Neural cell (in vitro differentiated cells): ENCODE measurements around the gene SF3B6. TPM values are rescaled to one million over a fixed set of nuclear protein-coding genes. Genes with fewer than 3 reads are reported as not detected.

Experiments
- H2AFZ ChIP-seq: fragments of 200-600, 300-800 bp; sonication (generic), shearing (Covaris generic); 2 replicates; pipeline ENCODE4 v1.6.0; 2014; ENCODE audit warnings: low read depth, mild to moderate bottlenecking, antibody characterized with exemption, low read length, moderate library complexity
- H3F3A ChIP-seq: fragments of 200-600 bp; shearing (Covaris generic); 2 replicates; pipeline ENCODE4 v1.6.1; 2016; ENCODE audit warnings: mild to moderate bottlenecking, moderate library complexity, mixed read lengths, antibody characterized with exemption, low read length; ENCODE audit not compliant: insufficient read depth, poor library complexity, severe bottlenecking
- H3K27ac ChIP-seq: fragments of 200-600, 300-800 bp; sonication (generic), shearing (Covaris generic); 2 replicates; pipeline ENCODE4 v1.5.1; 2014; ENCODE audit warnings: mild to moderate bottlenecking, low read length, moderate library complexity
- H3K27me3 ChIP-seq: fragments of 300-800, 200-600 bp; sonication (generic), shearing (Covaris generic); 2 replicates; pipeline ENCODE4 v1.6.0; 2014; ENCODE audit warnings: mild to moderate bottlenecking, low read depth, low read length, moderate library complexity; ENCODE audit not compliant: insufficient read depth
- H3K36me3 ChIP-seq: fragments of 300-800, 200-600 bp; sonication (generic), shearing (Covaris generic); 2 replicates; pipeline ENCODE4 v1.5.1; 2014; ENCODE audit warnings: mild to moderate bottlenecking, antibody characterized with exemption, low read length, moderate library complexity; ENCODE audit not compliant: insufficient read depth
- H3K4me2 ChIP-seq: fragments of 300-800, 200-600 bp; sonication (generic), shearing (Covaris generic); 2 replicates; pipeline ENCODE4 v1.6.0; 2014; ENCODE audit warnings: mild to moderate bottlenecking, low read length
- H3K4me3 ChIP-seq: fragments of 300-800, 200-600 bp; sonication (generic), shearing (Covaris generic); 2 replicates; pipeline ENCODE4 v1.5.1; 2014; ENCODE audit warnings: mild to moderate bottlenecking, low read length, moderate library complexity
- H3K79me2 ChIP-seq: fragments of 200-600 bp; shearing (Covaris generic); replicated peaks from 2 replicates; pipeline ENCODE4 v1.6.0; 2014; ENCODE audit warnings: mild to moderate bottlenecking, low read length, moderate library complexity; ENCODE audit not compliant: insufficient read depth
- H3K9ac ChIP-seq: fragments of 300-800, 200-600 bp; sonication (generic), shearing (Covaris generic); 2 replicates; pipeline ENCODE4 v1.6.1; 2016; ENCODE audit warnings: mild to moderate bottlenecking, low read length, mixed read lengths
- H3K9me2 ChIP-seq: fragments of 200-600 bp; shearing (Covaris generic); 2 replicates; pipeline ENCODE4 v1.6.1; 2016; ENCODE audit warnings: mild to moderate bottlenecking, low read length, mixed read lengths; ENCODE audit not compliant: insufficient read depth
- H3K9me3 ChIP-seq: fragments of 200-600, 300-800 bp; sonication (generic), shearing (Covaris generic); 2 replicates; pipeline ENCODE4 v1.6.1; 2016; ENCODE audit warnings: mild to moderate bottlenecking, mixed run types, low read length, moderate library complexity, mixed read lengths
- H4K20me1 ChIP-seq: fragments of 200-600 bp; shearing (Covaris generic); 2 replicates; pipeline ENCODE4 v1.6.1; 2016; ENCODE audit warnings: mild to moderate bottlenecking, mixed run types; ENCODE audit not compliant: insufficient read depth
- EP300 ChIP-seq: fragments of 450-650 bp; conservative IDR thresholded peaks from 2 replicates; pipeline ENCODE4 v1.6.1; 2014; ENCODE audit warnings: antibody characterized with exemption, mild to moderate bottlenecking, moderate library complexity; ENCODE audit not compliant: poor library complexity, severe bottlenecking
- EZH2 ChIP-seq: fragments of 200-600, 300-800 bp; shearing (Covaris generic), sonication (generic); IDR thresholded peaks from 2 replicates; pipeline ENCODE4 v1.6.1; 2014; ENCODE audit warnings: antibody characterized with exemption, low read length, borderline replicate concordance, mild to moderate bottlenecking; ENCODE audit not compliant: insufficient read depth, poor library complexity, severe bottlenecking
- MXI1 ChIP-seq: fragments of 450-650 bp; conservative IDR thresholded peaks from 2 replicates; pipeline ENCODE4 v1.6.1; 2014; ENCODE audit warnings: antibody characterized with exemption, mild to moderate bottlenecking; ENCODE audit not compliant: poor library complexity, severe bottlenecking
- POLR2AphosphoS5 ChIP-seq: IDR thresholded peaks from 2 replicates; pipeline ENCODE4 v1.6.1; 2012
- RAD21 ChIP-seq: fragments of 450-650 bp; conservative IDR thresholded peaks from 2 replicates; pipeline ENCODE4 v1.6.1; 2014; ENCODE audit warnings: antibody characterized with exemption, mild to moderate bottlenecking, moderate library complexity
- SMC3 ChIP-seq: fragments of 450-650 bp; conservative IDR thresholded peaks from 2 replicates; pipeline ENCODE4 v1.6.1; 2014; ENCODE audit warnings: antibody characterized with exemption, mild to moderate bottlenecking, moderate library complexity; ENCODE audit not compliant: poor library complexity
- TAF1 ChIP-seq: IDR thresholded peaks from 2 replicates; pipeline ENCODE4 v1.6.1; 2012; ENCODE audit warnings: low read depth
- polyA plus RNA-seq: library from polyadenylated mRNA; depleted of rRNA; stranded (reverse); fragments of >200 nt; gene quantifications from 2 replicates; pipeline ENCODE4 v1.2.3, GENCODE V29; 2014
- TF ChIP-seq, protein P1 (sequence below): fragments of 450-650 bp; IDR thresholded peaks from 2 replicates; pipeline ENCODE4 v1.5.1; 2014; ENCODE audit warnings: antibody characterized with exemption, mild to moderate bottlenecking, moderate library complexity; ENCODE audit not compliant: poor library complexity, severe bottlenecking
- TF ChIP-seq, protein P2 (sequence below): IDR thresholded peaks from 2 replicates; pipeline ENCODE4 v1.6.1; 2012; ENCODE audit warnings: borderline replicate concordance

The SF3B6 gene
- polyA plus RNA-seq, 1 donor from 2014 or later: 442 TPM

DNA sequence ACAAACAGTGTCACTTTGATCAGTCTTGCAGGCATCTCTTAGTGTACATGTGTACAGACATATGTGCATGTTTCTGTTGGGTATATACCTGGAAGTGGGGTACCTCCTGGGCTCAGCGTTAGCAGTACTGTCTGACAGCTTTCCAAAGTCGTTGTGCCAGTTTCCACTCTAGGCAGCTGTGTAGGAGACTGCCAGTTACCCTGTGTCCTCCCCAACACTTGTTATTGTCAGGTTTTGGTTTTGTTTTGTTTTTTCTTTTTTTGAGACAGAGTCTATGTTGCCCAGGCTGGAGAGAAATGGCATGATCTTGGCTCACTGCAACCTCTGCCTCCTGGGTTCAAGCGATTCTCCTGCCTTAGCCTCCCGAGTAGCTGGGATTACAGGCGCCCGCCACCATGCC, 20.4 kb downstream of the SF3B6 start:
- Histone ChIP-seq H3K9ac (no peak overlapping the region), H3K36me3 (no peaks in the 10 kb centered on the region), H3K4me3 (no peak overlapping the region), H4K20me1 (no peaks in the 10 kb centered on the region), H3K9me3 (no peaks in the 10 kb centered on the region), H3K27ac (no peak overlapping the region), H3K4me2 (no peak overlapping the region), H3F3A (no peaks in the 10 kb centered on the region), H3K9me2 (no peaks in the 10 kb centered on the region), H3K27me3 (no peaks in the 10 kb centered on the region), H3K79me2 (no peaks in the 10 kb centered on the region), H2AFZ (no peak overlapping the region)
- TF ChIP-seq, protein P1, sequence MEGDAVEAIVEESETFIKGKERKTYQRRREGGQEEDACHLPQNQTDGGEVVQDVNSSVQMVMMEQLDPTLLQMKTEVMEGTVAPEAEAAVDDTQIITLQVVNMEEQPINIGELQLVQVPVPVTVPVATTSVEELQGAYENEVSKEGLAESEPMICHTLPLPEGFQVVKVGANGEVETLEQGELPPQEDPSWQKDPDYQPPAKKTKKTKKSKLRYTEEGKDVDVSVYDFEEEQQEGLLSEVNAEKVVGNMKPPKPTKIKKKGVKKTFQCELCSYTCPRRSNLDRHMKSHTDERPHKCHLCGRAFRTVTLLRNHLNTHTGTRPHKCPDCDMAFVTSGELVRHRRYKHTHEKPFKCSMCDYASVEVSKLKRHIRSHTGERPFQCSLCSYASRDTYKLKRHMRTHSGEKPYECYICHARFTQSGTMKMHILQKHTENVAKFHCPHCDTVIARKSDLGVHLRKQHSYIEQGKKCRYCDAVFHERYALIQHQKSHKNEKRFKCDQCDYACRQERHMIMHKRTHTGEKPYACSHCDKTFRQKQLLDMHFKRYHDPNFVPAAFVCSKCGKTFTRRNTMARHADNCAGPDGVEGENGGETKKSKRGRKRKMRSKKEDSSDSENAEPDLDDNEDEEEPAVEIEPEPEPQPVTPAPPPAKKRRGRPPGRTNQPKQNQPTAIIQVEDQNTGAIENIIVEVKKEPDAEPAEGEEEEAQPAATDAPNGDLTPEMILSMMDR: no peak
- no peak for TF ChIP-seq EP300
- TF ChIP-seq, protein P2, sequence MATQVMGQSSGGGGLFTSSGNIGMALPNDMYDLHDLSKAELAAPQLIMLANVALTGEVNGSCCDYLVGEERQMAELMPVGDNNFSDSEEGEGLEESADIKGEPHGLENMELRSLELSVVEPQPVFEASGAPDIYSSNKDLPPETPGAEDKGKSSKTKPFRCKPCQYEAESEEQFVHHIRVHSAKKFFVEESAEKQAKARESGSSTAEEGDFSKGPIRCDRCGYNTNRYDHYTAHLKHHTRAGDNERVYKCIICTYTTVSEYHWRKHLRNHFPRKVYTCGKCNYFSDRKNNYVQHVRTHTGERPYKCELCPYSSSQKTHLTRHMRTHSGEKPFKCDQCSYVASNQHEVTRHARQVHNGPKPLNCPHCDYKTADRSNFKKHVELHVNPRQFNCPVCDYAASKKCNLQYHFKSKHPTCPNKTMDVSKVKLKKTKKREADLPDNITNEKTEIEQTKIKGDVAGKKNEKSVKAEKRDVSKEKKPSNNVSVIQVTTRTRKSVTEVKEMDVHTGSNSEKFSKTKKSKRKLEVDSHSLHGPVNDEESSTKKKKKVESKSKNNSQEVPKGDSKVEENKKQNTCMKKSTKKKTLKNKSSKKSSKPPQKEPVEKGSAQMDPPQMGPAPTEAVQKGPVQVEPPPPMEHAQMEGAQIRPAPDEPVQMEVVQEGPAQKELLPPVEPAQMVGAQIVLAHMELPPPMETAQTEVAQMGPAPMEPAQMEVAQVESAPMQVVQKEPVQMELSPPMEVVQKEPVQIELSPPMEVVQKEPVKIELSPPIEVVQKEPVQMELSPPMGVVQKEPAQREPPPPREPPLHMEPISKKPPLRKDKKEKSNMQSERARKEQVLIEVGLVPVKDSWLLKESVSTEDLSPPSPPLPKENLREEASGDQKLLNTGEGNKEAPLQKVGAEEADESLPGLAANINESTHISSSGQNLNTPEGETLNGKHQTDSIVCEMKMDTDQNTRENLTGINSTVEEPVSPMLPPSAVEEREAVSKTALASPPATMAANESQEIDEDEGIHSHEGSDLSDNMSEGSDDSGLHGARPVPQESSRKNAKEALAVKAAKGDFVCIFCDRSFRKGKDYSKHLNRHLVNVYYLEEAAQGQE: no peak
- TF ChIP-seq SMC3: no peak
- TF ChIP-seq MXI1: no peak
- no peak for TF ChIP-seq POLR2AphosphoS5
- TF ChIP-seq EZH2: no peak
- TF ChIP-seq TAF1: no peak
- no peak for TF ChIP-seq RAD21

DNA sequence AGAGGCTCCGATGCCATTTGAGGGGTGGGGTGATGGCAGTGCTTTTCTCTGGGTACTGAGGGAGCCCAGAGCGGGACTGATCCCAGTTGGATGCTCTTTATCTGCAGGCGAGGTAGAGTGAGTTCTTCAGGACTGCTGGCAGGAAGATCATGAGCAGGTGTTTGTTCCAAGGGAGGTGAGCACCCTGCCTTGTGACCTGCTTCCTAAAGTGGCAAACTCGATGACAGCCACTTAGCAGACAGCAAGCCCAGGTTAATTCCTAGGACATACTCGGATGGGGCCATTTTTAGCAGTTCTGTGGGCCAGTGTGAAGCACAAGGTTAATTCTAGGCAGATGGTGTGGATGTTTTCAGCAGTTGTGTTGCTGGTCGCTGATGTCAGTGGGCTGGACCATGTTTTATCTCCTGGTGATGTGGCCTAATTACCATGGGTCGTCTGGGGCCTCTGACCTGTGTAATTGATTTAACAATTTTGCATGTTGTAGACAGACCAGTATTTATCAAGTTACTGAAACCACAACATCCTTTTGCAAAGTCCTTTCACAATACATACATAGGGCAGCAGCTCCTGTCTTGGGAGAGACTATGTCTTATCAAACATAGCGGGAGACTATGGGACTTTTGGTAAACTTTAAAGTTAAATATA, 21.6 kb downstream of the SF3B6 start:
- TF ChIP-seq EZH2 (no peak), RAD21 (no peak), TAF1 (no peak), MXI1 (no peak), SMC3 (no peak), POLR2AphosphoS5 (no peak), EP300 (no peak)
- TF ChIP-seq, protein P1: no peak
- TF ChIP-seq, protein P2: no peak

More for the DNA sequence above, 21.6 kb downstream of the SF3B6 start:
- no peaks in the 10 kb centered on the region for H3K36me3 ChIP-seq
- H3K4me3 ChIP-seq: no peak overlapping the region
- H3K79me2 ChIP-seq: no peaks in the 10 kb centered on the region
- no peaks in the 10 kb centered on the region for H3K27me3 ChIP-seq
- no peak overlapping the region for H3K9ac ChIP-seq
- no peak overlapping the region for H2AFZ ChIP-seq
- H3K9me3 ChIP-seq: no peaks in the 10 kb centered on the region
- H4K20me1 ChIP-seq: no peaks in the 10 kb centered on the region
- no peaks in the 10 kb centered on the region for H3K9me2 ChIP-seq
- H3K27ac ChIP-seq: no peak overlapping the region
- no peaks in the 10 kb centered on the region for H3F3A ChIP-seq
- H3K4me2 ChIP-seq: no peak overlapping the region
